Liver (tissue), 3 donors: ENCODE measurements around the gene ITGB6.

Source experiments
- CTCF ChIP-seq: fragments of 150-350 bp; IDR thresholded peaks from 2 replicates; pipeline ENCODE4 v1.5.1; 2017; ENCODE audit warnings: improper control_type of control experiment, low read depth, low read length; ENCODE audit not compliant: missing input control
- MAX ChIP-seq: IDR thresholded peaks from 2 replicates; pipeline ENCODE4 v1.6.1; 2016; ENCODE audit warnings: antibody characterized with exemption
- RAD21 ChIP-seq, 2 donors: IDR thresholded peaks; 2 replicates each; pipeline ENCODE4 v1.6.1; 2016; ENCODE audit warnings: antibody characterized with exemption in 2 of 2, mild to moderate bottlenecking in 2 of 2
- REST ChIP-seq: IDR thresholded peaks from 2 replicates; pipeline ENCODE4 v1.6.1; 2016; ENCODE audit warnings: antibody characterized with exemption, mild to moderate bottlenecking
- RXRA ChIP-seq, 2 donors: IDR thresholded peaks; 2 replicates each; pipeline ENCODE4 v1.6.1; 2017 to 2018; ENCODE audit warnings: antibody characterized with exemption in 2 of 2, mild to moderate bottlenecking in 1 of 2
- SP1 ChIP-seq: IDR thresholded peaks from 2 replicates; pipeline ENCODE4 v1.6.1; 2018; ENCODE audit warnings: antibody characterized with exemption, mild to moderate bottlenecking
- donor health status: healthy.
- donor health status: healthy.

- TF ChIP-seq REST = no peak
- no peak for TF ChIP-seq SP1
- no peak for TF ChIP-seq CTCF
- TF ChIP-seq RAD21 (IDR thresholded peaks at IDR 0.05) = no peak
- no peak for TF ChIP-seq MAX
- no peak for TF ChIP-seq RXRA (IDR thresholded peaks at IDR 0.05)
These were observed 2.9 kb upstream of the ITGB6 start for GRCh38 chr2:160203007-160203406.
